HG02610 (cell line): ENCODE measurements around the gene KLF8.

Source experiments
- ATAC-seq: cut with Tn5 transposase; IDR thresholded peaks from one replicate; pipeline ENCODE4 v1.9.1; 2021; ENCODE audit warnings: mild to moderate bottlenecking, moderate library complexity; ENCODE audit not compliant: unreplicated experiment

Gene KLF8

DNA sequence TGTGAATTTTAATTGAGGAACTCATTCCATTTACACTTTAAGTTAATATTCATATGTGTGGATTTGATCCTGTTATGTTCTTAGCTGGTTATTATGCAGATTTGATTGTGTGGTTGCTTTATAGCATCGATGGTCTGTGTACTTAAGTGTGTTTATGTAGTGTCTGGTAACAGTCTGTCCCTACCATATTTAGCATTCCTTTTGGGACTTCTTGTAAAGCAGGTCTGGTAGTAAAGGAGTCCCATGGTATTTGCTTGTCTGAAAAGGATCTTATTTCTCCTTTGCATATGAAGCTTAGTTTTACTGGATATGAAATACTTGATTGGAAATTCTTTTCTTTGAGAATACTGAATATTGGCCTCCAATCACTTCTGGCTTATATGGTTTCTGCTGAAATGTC is 76.6 kb downstream of the KLF8 start:
- ATAC-seq: no peak

DNA sequence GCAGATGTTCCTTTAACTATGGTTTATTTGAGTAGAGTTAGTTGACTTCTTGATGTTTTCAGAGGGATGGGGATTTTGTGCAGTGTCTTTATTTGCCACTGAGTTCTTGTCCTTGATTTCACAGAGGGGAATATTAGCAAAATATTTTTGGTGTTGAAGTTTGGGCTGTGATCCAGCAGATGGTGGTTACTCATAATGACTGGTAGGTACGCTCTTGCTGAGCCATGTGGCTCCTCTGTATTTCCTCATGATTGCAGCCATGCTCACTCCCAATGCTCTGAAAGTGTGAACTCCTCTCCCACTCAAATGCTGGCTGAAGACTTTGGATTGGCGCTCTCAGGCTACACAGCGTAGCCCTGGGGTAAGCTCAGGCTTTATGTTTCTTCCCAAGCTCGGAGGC is 77.7 kb downstream of the KLF8 start:
- ATAC-seq: no peak

DNA sequence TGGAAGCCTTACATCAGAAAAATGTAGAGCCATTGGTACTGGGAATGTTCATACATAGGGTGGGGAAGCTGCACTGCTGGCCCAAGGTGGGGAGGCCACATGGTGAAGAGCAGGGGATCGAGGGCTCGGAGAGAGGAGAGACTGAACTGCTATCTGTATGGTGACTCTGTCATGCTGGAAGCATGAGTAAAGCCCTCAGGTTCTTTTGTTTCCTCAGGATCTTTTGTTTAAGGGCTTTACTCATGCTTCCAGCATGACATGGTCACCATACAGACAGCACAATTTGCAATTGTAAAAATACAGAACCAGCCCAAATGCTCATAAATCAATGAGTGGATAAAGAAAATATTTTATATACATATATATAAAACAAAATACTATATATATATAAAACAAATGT is 78.4 kb downstream of the KLF8 start:
- ATAC-seq: no peak

DNA sequence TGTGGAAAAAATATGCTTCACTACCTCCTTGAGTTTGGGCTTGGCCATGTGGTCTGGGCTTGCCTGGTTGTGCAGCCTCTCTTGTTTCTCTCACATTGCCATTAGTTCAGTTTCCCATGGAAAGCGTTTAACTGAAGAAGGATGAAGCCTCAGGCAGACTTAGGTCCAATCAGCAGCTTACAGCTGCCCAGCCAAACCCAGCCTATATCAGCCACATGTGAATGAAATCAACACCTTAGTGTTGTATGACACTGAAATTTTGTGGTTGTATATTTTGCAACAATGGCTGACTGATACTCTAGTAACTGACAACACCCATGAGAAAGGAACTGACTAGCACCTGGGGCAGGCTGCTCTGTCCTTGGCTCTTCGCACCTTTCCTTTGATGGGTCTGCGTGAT is 81.2 kb downstream of the KLF8 start:
- ATAC-seq: no peak

DNA sequence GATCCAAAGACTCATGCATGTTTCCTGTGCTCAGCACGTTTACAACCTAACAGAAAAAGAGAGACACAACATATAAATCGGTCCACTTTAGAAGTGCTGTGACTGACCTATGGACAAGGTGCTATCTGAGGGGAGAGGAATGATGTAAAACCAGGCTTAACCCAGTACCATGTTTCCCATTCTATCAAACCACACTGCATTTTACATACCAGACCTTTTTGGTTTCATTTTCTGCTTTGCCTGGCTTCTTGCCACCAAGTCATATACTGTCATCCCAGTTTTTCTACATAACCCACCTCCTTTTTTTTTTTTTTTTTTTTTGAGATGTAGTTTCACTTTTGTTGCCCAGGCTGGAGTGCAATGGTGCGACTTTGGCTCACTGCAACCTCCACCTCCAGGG is 82.2 kb downstream of the KLF8 start:
- no peak for ATAC-seq

DNA sequence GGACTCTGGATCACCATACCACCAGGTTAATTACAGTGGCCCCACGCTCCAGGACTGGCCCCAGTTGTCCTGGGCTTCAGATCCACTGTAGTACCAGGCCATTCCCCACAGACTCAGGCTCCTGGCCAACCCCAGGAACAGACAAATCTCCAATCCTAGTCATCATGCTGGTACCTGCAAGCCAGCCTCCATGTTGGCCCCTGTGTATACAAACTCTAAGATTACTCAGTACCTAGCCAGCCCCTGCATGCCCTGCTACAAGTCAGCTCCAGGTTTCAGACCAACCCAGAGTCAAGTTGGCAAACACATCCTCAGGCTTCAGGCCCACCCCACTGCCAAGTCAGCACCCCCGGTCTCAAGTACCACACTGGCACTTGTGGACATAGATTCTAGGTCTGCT is 85.9 kb downstream of the KLF8 start:
- no peak for ATAC-seq

DNA sequence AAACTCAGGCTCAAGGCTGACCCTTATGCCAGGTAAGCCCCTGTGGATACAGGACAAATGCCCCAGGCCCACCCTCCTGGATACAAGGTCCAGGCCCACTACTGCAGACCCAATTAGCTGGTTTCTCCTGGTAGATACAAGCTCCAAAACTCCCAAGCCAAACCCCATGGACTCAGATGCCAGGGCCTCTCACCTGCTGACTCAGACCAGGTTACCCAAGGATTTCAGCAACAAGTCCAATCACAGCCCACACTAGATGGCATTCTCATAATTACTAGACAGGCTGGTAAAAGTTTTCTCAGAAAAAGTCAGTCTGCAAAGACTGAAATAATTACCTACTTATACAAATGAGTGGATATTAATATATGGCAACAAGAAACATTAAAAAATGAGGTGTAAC is 87.0 kb downstream of the KLF8 start:
- no peak for ATAC-seq
